Sigmoid colon (tissue), 7 donors: Measurements from ENCODE around the gene SLC10A1. TPM values are rescaled to one million over a fixed set of nuclear protein-coding genes. Genes with fewer than 3 reads are reported as not detected.
A peak's percentile ranks its signal among the peaks of the same experiment; 100 is the strongest.

ENCODE experiments used
- DNase-seq: peaks from one replicate; pipeline ENCODE4 v3.0.0-alpha.2; 2019
- H3K27ac ChIP-seq, 4 donors: fragments of 200-600 bp; sonication (generic); one replicate each; pipeline ENCODE4 v1.5.1; 2016 to 2019; ENCODE audit warnings: mild to moderate bottlenecking in 1 of 4
- H3K27me3 ChIP-seq, 3 donors: fragments of 200-600 bp; sonication (generic); one replicate each; pipeline ENCODE4 v1.5.1; 2019; ENCODE audit warnings: mild to moderate bottlenecking in 1 of 3
- H3K36me3 ChIP-seq, 4 donors: fragments of 200-600 bp; sonication (generic); one replicate each; pipeline ENCODE4 v1.5.1; 2016 to 2019
- H3K4me1 ChIP-seq, 4 donors: fragments of 200-600 bp; sonication (generic); one replicate each; pipeline ENCODE4 v1.5.1; 2017 to 2019
- H3K4me3 ChIP-seq, 4 donors: fragments of 200-600 bp; sonication (generic); one replicate each; pipeline ENCODE4 v1.5.1; 2017 to 2019; ENCODE audit warnings: mild to moderate bottlenecking in 2 of 4, moderate library complexity in 1 of 4
- H3K9me3 ChIP-seq, 4 donors: fragments of 200-600 bp in 3 of 4; sonication (generic) in 3 of 4; one replicate each; pipeline versions ENCODE4 v1.5.1 to v1.6.1; 2013 to 2019
- CTCF ChIP-seq, 4 experiments: fragments of 450-650 bp in 3 of 4; fragments of 200-600 bp in 1 of 4; IDR thresholded peaks; one replicate each; pipeline ENCODE4 v1.5.1; 2016 to 2019; ENCODE audit warnings: antibody characterized with exemption in 4 of 4, mild to moderate bottlenecking in 3 of 4, moderate library complexity in 2 of 4
- EP300 ChIP-seq, 4 donors: sonication (generic); formaldehyde crosslinking; IDR thresholded peaks; one replicate each; pipeline ENCODE4 v1.6.1; 2017; ENCODE audit warnings: antibody characterized with exemption in 4 of 4
- POLR2A ChIP-seq, 2 donors: fragments of 450-650 bp; IDR thresholded peaks; one replicate each; pipeline ENCODE4 v1.6.1; 2016; ENCODE audit warnings: antibody characterized with exemption in 2 of 2, mild to moderate bottlenecking in 2 of 2, moderate library complexity in 2 of 2
- POLR2AphosphoS5 ChIP-seq, 4 donors: sonication (generic); formaldehyde crosslinking; IDR thresholded peaks; one replicate each; pipeline ENCODE4 v1.6.1; 2017; ENCODE audit warnings: antibody characterized with exemption in 4 of 4
- WGBS, 2 donors: extraction: QIAGEN DNeasy Blood & Tissue Kit; methylation state at CpG; one replicate each; pipeline ENCODE4 v1.1.7; 2013; 5-methylcytosine and 5-hydroxymethylcytosine counted together
- intact Hi-C: fragments of 100-400 bp; cut with DNase I; formaldehyde crosslinking; loops from one replicate; pipeline ENCODE4 v1.15.1; 2023
- polyA plus RNA-seq, 3 donors: library from polyadenylated mRNA; stranded (reverse); fragments of 200-250 nt; gene quantifications; one replicate each; pipeline ENCODE4 v1.2.3, GENCODE V29; 2013
- total RNA-seq, 4 donors: library from RNA; depleted of rRNA; stranded (reverse); fragments of >200 nt; gene quantifications; one replicate each; pipeline ENCODE4 v1.1.0, GENCODE V29; 2016
- donor health status: healthy with polysubstance abuse.
- donor health status: Bipolar disorder and iron deficiency.
- donor health status: healthy.

Gene SLC10A1
- total and polyA plus RNA-seq, 7 donors, result not detected

GRCh38 chr14:69767369-69767999, 29.6 kb downstream of the SLC10A1 start:
- Histone ChIP-seq H3K4me1 (peaks cover 0 to 47% (median 41%) of the 10 kb centered on the region in 4 donors), H3K36me3 (peaks cover 26 to 48% (median 42%) of the 10 kb centered on the region in 4 donors), H3K9me3 (no peaks in the 10 kb centered on the region), H3K27ac (peak overlapping the region; percentile 98 to 100 (median 100)), H3K27me3 (no peaks in the 10 kb centered on the region), H3K4me3 (peak overlapping the region; percentile 72 to 99 (median 91))
- WGBS, 2 donors, result 0% methylated on average over 54 of the region's 54 CpGs
- DNase-seq, result peak; percentile 94
- peak; percentile 87 to 89 for TF ChIP-seq POLR2A (IDR thresholded peaks at IDR 0.05)
- peak in 2 of 4 donors; percentile 9 to 14 for TF ChIP-seq EP300 (IDR thresholded peaks at IDR 0.05)
- peak; percentile 93 to 97 (median 96) for TF ChIP-seq POLR2AphosphoS5 (IDR thresholded peaks at IDR 0.05)
- TF ChIP-seq CTCF (IDR thresholded peaks at IDR 0.05), result no peak
- intact Hi-C loops, result loop anchor here (2.0 to 10.0 kb wide), 2 partner anchors 157 to 523 kb away; partner anchors contain the start of gene SUSD6

GRCh38 chr14:69766984-69767368, 30.1 kb downstream of the SLC10A1 start, which contains the start of gene SRSF5:
Gene SRSF5 (plus strand): TSS chr14:69767142. CDS start chr14:69768157, 1,015 bp downstream.
- H3K9me3 ChIP-seq, result no peaks in the 10 kb centered on the region
- peak; percentile 99 for DNase-seq
- TF ChIP-seq POLR2A (IDR thresholded peaks at IDR 0.05) (peak; percentile 97 to 99), POLR2AphosphoS5 (IDR thresholded peaks at IDR 0.05) (peak; percentile 100), EP300 (IDR thresholded peaks at IDR 0.05) (peak in 1 of 4 donors; percentile 14), CTCF (IDR thresholded peaks at IDR 0.05) (no peak)

GRCh38 chr14:69763761-69764510, 33.1 kb downstream of the SLC10A1 start:
- H3K4me3 ChIP-seq, result no peak overlapping the region
- no peak overlapping the region for H3K27ac ChIP-seq
- TF ChIP-seq CTCF (IDR thresholded peaks at IDR 0.05) (no peak), EP300 (IDR thresholded peaks at IDR 0.05) (no peak), POLR2AphosphoS5 (IDR thresholded peaks at IDR 0.05) (no peak), POLR2A (IDR thresholded peaks at IDR 0.05) (no peak)
- peaks cover 0 to 18% (median 14%) of the 10 kb centered on the region in 4 donors for H3K4me1 ChIP-seq
- DNase-seq, result no peak
- peaks cover under 1 to 12% (median 9%) of the 10 kb centered on the region in 4 donors for H3K36me3 ChIP-seq
- H3K9me3 ChIP-seq, result no peaks in the 10 kb centered on the region
- 81 to 94% methylated on average over 6 of the region's 6 CpGs for WGBS, 2 donors
- no peaks in the 10 kb centered on the region for H3K27me3 ChIP-seq
- intact Hi-C loops, result loop anchor here (5.0 to 10.0 kb wide), 2 partner anchors 367 to 519 kb away; partner anchors contain the start of genes ERH and SLC39A9

More at GRCh38 chr14:69766984-69767368, 30.1 kb downstream of the SLC10A1 start, which contains the start of gene SRSF5:
- peaks cover 21 to 43% (median 37%) of the 10 kb centered on the region in 4 donors for H3K36me3 ChIP-seq
- intact Hi-C loops, result loop anchor here (2.0 to 10.0 kb wide), 2 partner anchors 156 to 522 kb away; partner anchors contain the start of gene SUSD6
- H3K4me1 ChIP-seq, result peaks cover 0 to 45% (median 41%) of the 10 kb centered on the region in 4 donors
- no peaks in the 10 kb centered on the region for H3K27me3 ChIP-seq
- peak within 1 kb of the TSS; percentile 72 to 99 (median 91) for H3K4me3 ChIP-seq
- H3K27ac ChIP-seq, result peak within 1 kb of the TSS; percentile 98 to 100 (median 100)
- 0% methylated on average over 31 of the region's 31 CpGs for WGBS, 2 donors

- TF ChIP-seq CTCF (IDR thresholded peaks at IDR 0.05) (no peak), POLR2A (IDR thresholded peaks at IDR 0.05) (no peak), EP300 (IDR thresholded peaks at IDR 0.05) (no peak), POLR2AphosphoS5 (IDR thresholded peaks at IDR 0.05) (no peak)
- no peak for DNase-seq
- intact Hi-C loops, result loop anchor here (5.0 to 10.0 kb wide), 2 partner anchors 364 to 516 kb away; partner anchors contain the start of genes ERH and SLC39A9
- H3K27me3 ChIP-seq, result no peaks in the 10 kb centered on the region
- H3K4me1 ChIP-seq, result no peaks in the 10 kb centered on the region
- no peak overlapping the region for H3K4me3 ChIP-seq
- no peak overlapping the region for H3K27ac ChIP-seq
- H3K36me3 ChIP-seq, result no peaks in the 10 kb centered on the region
- no peaks in the 10 kb centered on the region for H3K9me3 ChIP-seq
- WGBS, 2 donors, result 85 to 87% methylated on average over 1 of the region's 1 CpG
Observed at GRCh38 chr14:69760810-69761209, 36.2 kb downstream of the SLC10A1 start.
